Measurements from ENCODE around the gene SCP2D1. TPM values are rescaled to one million over a fixed set of nuclear protein-coding genes. Genes with fewer than 3 reads are reported as not detected.

The SCP2D1 gene
- total RNA-seq, 1 donor from 2014 or later, result not detected

GRCh38 chr20:18796282-18796833, 17.2 kb upstream of the SCP2D1 start:
- POLR2A ChIA-PET, result no interaction called here

GRCh38 chr20:18801516-18801915, 12.1 kb upstream of the SCP2D1 start:
- CTCF ChIA-PET, result no interaction called here
- POLR2A ChIA-PET, result no interaction called here
- no peak overlapping the region for H3K4me3 Mint-ChIP-seq

More at GRCh38 chr20:18796282-18796833, 17.2 kb upstream of the SCP2D1 start:
- H3K4me1 Mint-ChIP-seq, result peaks cover 18% of the 10 kb centered on the region
- ATAC-seq (ENCODE audit: low read depth) (no peak), DNase-seq (no peak)
- H3K27ac Mint-ChIP-seq, result no peak overlapping the region
- peaks cover 3% of the 10 kb centered on the region for H3K9me3 Mint-ChIP-seq
- TF ChIP-seq CTCF (IDR thresholded peaks at IDR 0.05), result no peak
- CTCF ChIA-PET, result no interaction called here
- intact Hi-C loops (cut with micrococcal nuclease), result loop anchor here (10.0 kb wide), 2 partner anchors 868 to 1218 kb away; partner anchors contain the start of gene NAA20
- H3K36me3 Mint-ChIP-seq (ENCODE audit: low read depth), result peaks cover 6% of the 10 kb centered on the region
- no peak overlapping the region for H3K4me3 Mint-ChIP-seq
- H3K27me3 Mint-ChIP-seq, result peaks cover 7% of the 10 kb centered on the region

GRCh38 chr20:18802012-18802634, 11.5 kb upstream of the SCP2D1 start:
- H3K36me3 Mint-ChIP-seq (ENCODE audit: low read depth), result no peaks in the 10 kb centered on the region
- DNase-seq (no peak), ATAC-seq (ENCODE audit: low read depth) (peak; percentile 45)
- intact Hi-C loops (cut with micrococcal nuclease), result no loop called here
- no peak overlapping the region for H3K27ac Mint-ChIP-seq
- no peak for TF ChIP-seq CTCF (IDR thresholded peaks at IDR 0.05)
- ChIA-PET POLR2A (interaction anchor here (0.7 kb wide), 1 partner anchor 9 kb away, joined by 4 read pairs; no protein-coding TSS in a partner anchor), CTCF (no interaction called here)
- no peak overlapping the region for H3K4me3 Mint-ChIP-seq
- H3K9me3 Mint-ChIP-seq, result no peaks in the 10 kb centered on the region
- no peaks in the 10 kb centered on the region for H3K27me3 Mint-ChIP-seq
- H3K4me1 Mint-ChIP-seq, result peaks cover 7% of the 10 kb centered on the region

More at GRCh38 chr20:18801516-18801915, 12.1 kb upstream of the SCP2D1 start:
- intact Hi-C loops (cut with micrococcal nuclease), result no loop called here
- no peak for TF ChIP-seq CTCF (IDR thresholded peaks at IDR 0.05)
- H3K27ac Mint-ChIP-seq, result no peak overlapping the region
- H3K27me3 Mint-ChIP-seq, result no peaks in the 10 kb centered on the region
- peaks cover 7% of the 10 kb centered on the region for H3K4me1 Mint-ChIP-seq
- no peaks in the 10 kb centered on the region for H3K36me3 Mint-ChIP-seq (ENCODE audit: low read depth)
- ATAC-seq (ENCODE audit: low read depth), result no peak
- no peak for DNase-seq
- H3K9me3 Mint-ChIP-seq, result peaks cover under 1% of the 10 kb centered on the region

GRCh38 chr20:18805881-18806280, 7.7 kb upstream of the SCP2D1 start:
- CTCF ChIA-PET, result no interaction called here
- Mint-ChIP-seq H3K27me3 (no peaks in the 10 kb centered on the region), H3K36me3 (ENCODE audit: low read depth) (no peaks in the 10 kb centered on the region), H3K27ac (no peak overlapping the region), H3K4me3 (no peak overlapping the region), H3K4me1 (peaks cover 13% of the 10 kb centered on the region), H3K9me3 (no peaks in the 10 kb centered on the region)
- POLR2A ChIA-PET, result no interaction called here
- no peak for DNase-seq
- no peak for TF ChIP-seq CTCF (IDR thresholded peaks at IDR 0.05)
- intact Hi-C loops (cut with micrococcal nuclease), result no loop called here
- no peak for ATAC-seq (ENCODE audit: low read depth)

GRCh38 chr20:18808712-18809111, 4.9 kb upstream of the SCP2D1 start:
- Mint-ChIP-seq H3K27ac (no peak overlapping the region), H3K9me3 (no peaks in the 10 kb centered on the region), H3K27me3 (no peaks in the 10 kb centered on the region), H3K4me3 (no peak overlapping the region), H3K36me3 (ENCODE audit: low read depth) (no peaks in the 10 kb centered on the region), H3K4me1 (peaks cover 5% of the 10 kb centered on the region)
- DNase-seq (no peak), ATAC-seq (ENCODE audit: low read depth) (no peak)
- ChIA-PET POLR2A (no interaction called here), CTCF (no interaction called here)
- intact Hi-C loops (cut with micrococcal nuclease), result no loop called here
- TF ChIP-seq CTCF (IDR thresholded peaks at IDR 0.05), result no peak
